Mesenchymal stem cell (in vitro differentiated cells and primary cell): Measurements from ENCODE around the gene ANXA5.

Source experiments
- DNase-seq: peaks from one replicate; pipeline ENCODE4 v3.0.0-alpha.2; 2013
- H2AFZ ChIP-seq: one replicate; pipeline ENCODE4 v1.6.1; 2013; ENCODE audit warnings: low read depth, mild to moderate bottlenecking, control low read depth, inconsistent platforms, low read length, moderate library complexity
- H2AK5ac ChIP-seq: 2 replicates; pipeline ENCODE4 v1.6.1; 2013; ENCODE audit warnings: low read length, moderate library complexity, mild to moderate bottlenecking, inconsistent platforms; ENCODE audit not compliant: severe bottlenecking
- H2BK120ac ChIP-seq: one replicate; pipeline ENCODE4 v1.6.1; 2013; ENCODE audit warnings: low read depth, mild to moderate bottlenecking, inconsistent platforms, low read length, moderate library complexity
- H2BK12ac ChIP-seq, 2 experiments: one replicate each; pipeline ENCODE4 v1.6.1; 2013; ENCODE audit warnings: inconsistent platforms in 2 of 2, low read length in 2 of 2, mild to moderate bottlenecking in 2 of 2, moderate library complexity in 2 of 2, control low read depth in 1 of 2
- H2BK15ac ChIP-seq: one replicate; pipeline ENCODE4 v1.6.1; 2013; ENCODE audit warnings: mild to moderate bottlenecking, low read depth, inconsistent platforms; ENCODE audit not compliant: poor library complexity, severe bottlenecking
- H2BK5ac ChIP-seq: 2 replicates; pipeline ENCODE4 v1.6.1; 2013; ENCODE audit warnings: low read depth, mild to moderate bottlenecking, low read length, control low read depth, inconsistent platforms; ENCODE audit not compliant: poor library complexity, severe bottlenecking
- H3K14ac ChIP-seq, 2 experiments: one replicate each; pipeline ENCODE4 v1.6.1; 2013; ENCODE audit warnings: inconsistent platforms in 2 of 2, low read length in 2 of 2, control low read depth in 1 of 2, mild to moderate bottlenecking in 1 of 2, moderate library complexity in 1 of 2
- H3K18ac ChIP-seq, 2 experiments: one replicate each; pipeline ENCODE4 v1.6.1; 2013; ENCODE audit warnings: inconsistent platforms in 2 of 2, low read length in 2 of 2, control low read depth in 1 of 2, low read depth in 1 of 2, mild to moderate bottlenecking in 1 of 2
- H3K23ac ChIP-seq, 2 experiments: one replicate each; pipeline ENCODE4 v1.6.1; 2013; ENCODE audit warnings: inconsistent platforms in 2 of 2, low read length in 2 of 2, mild to moderate bottlenecking in 2 of 2, moderate library complexity in 2 of 2, control low read depth in 1 of 2
- H3K27ac ChIP-seq: 2 replicates; pipeline ENCODE4 v1.5.1; 2013; ENCODE audit warnings: mild to moderate bottlenecking, moderate library complexity, low read length, control low read depth, inconsistent platforms; ENCODE audit not compliant: poor library complexity, severe bottlenecking
- H3K27me3 ChIP-seq, 2 experiments: 2 replicates each; pipeline versions ENCODE4 v1.6.1 to v1.7.0; 2013; ENCODE audit warnings: low read length in 2 of 2, mild to moderate bottlenecking in 2 of 2, moderate library complexity in 2 of 2, control low read depth in 1 of 2, inconsistent platforms in 1 of 2; ENCODE audit not compliant: control insufficient read depth in 1 of 2, insufficient read depth in 1 of 2
- H3K36me3 ChIP-seq, 2 experiments: 2 replicates each; pipeline versions ENCODE4 v1.6.1 to v1.7.0; 2013; ENCODE audit warnings: low read length in 2 of 2, control low read depth in 1 of 2, inconsistent platforms in 1 of 2, low read depth in 1 of 2, mild to moderate bottlenecking in 1 of 2; ENCODE audit not compliant: insufficient read depth in 2 of 2, control insufficient read depth in 1 of 2
- H3K4ac ChIP-seq, 2 experiments: one replicate each; pipeline ENCODE4 v1.6.1; 2013; ENCODE audit warnings: inconsistent platforms in 2 of 2, low read length in 2 of 2, mild to moderate bottlenecking in 2 of 2, moderate library complexity in 2 of 2, control low read depth in 1 of 2, low read depth in 1 of 2
- H3K4me1 ChIP-seq: 2 replicates; pipeline ENCODE4 v1.6.1; 2013; ENCODE audit warnings: low read depth, low read length, control low read depth; ENCODE audit not compliant: control insufficient read depth, insufficient read depth
- H3K4me2 ChIP-seq: 2 replicates; pipeline ENCODE4 v1.6.1; 2013; ENCODE audit warnings: low read length, mild to moderate bottlenecking, inconsistent platforms; ENCODE audit not compliant: poor library complexity, severe bottlenecking
- H3K4me3 ChIP-seq, 2 experiments: 2 replicates each; pipeline versions ENCODE4 v1.5.1 to v1.7.0; 2013; ENCODE audit warnings: low read length in 2 of 2, mild to moderate bottlenecking in 2 of 2, control low read depth in 1 of 2, low read depth in 1 of 2; ENCODE audit not compliant: insufficient read depth in 1 of 2
- H3K79me1 ChIP-seq: replicated peaks from 2 replicates; pipeline ENCODE4 v1.6.1; 2013; ENCODE audit warnings: mild to moderate bottlenecking, control low read depth, low read length, inconsistent platforms; ENCODE audit not compliant: poor library complexity, severe bottlenecking
- H3K9ac ChIP-seq: 2 replicates; pipeline ENCODE4 v1.7.0; 2013; ENCODE audit warnings: mild to moderate bottlenecking, low read length, moderate library complexity
- H3K9me3 ChIP-seq: 2 replicates; pipeline ENCODE4 v1.7.0; 2013; ENCODE audit warnings: mild to moderate bottlenecking, low read length; ENCODE audit not compliant: control insufficient read depth
- H4K8ac ChIP-seq: one replicate; pipeline ENCODE4 v1.6.1; 2013; ENCODE audit warnings: inconsistent platforms, mild to moderate bottlenecking, low read length, moderate library complexity
- H4K91ac ChIP-seq: one replicate; pipeline ENCODE4 v1.6.1; 2013; ENCODE audit warnings: mild to moderate bottlenecking, low read length, inconsistent platforms
- WGBS: methylation state at CpG from one replicate; pipeline ENCODE4 v1.1.7; 2013; ENCODE audit warnings: mixed read lengths; 5-methylcytosine and 5-hydroxymethylcytosine counted together

Gene ANXA5

DNA sequence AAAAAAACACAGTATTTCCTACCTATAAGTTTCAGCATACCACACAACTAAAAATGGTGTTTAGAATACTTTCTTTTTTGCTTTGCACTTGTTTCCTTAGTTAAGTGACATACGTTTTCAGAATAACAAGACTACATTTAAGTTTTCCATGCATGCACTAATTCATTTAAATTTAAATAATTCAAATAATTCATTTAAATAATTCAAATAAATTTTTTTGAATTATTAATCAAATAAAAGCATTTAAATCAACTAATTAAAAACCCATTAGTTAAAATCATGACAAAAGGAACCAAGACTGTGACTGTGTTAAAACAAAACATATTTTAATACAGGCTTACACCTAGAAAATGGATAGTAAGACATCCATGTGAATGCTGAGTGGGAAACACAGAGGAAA is 12.8 kb downstream of the ANXA5 start:
- Histone ChIP-seq H3K36me3 (peaks cover 13 to 93% of the 10 kb centered on the region in 2 experiments), H2BK120ac (no peak overlapping the region), H4K91ac (no peak overlapping the region), H2AFZ (no peak overlapping the region), H3K18ac (no peak overlapping the region), H3K4ac (no peak overlapping the region), H4K8ac (no peak overlapping the region), H3K14ac (no peak overlapping the region), H2BK5ac (no peak overlapping the region), H2BK15ac (no peak overlapping the region), H3K27ac (no peak overlapping the region), H3K9me3 (no peaks in the 10 kb centered on the region), H2BK12ac (no peak overlapping the region), H3K4me3 (no peak overlapping the region), H3K27me3 (no peaks in the 10 kb centered on the region), H3K4me2 (no peak overlapping the region), H3K23ac (no peak overlapping the region), H2AK5ac (no peak overlapping the region), H3K9ac (peak overlapping the region; percentile 50), H3K79me1 (peaks cover 3% of the 10 kb centered on the region), H3K4me1 (peaks cover 9% of the 10 kb centered on the region)
- WGBS: no CpG with 5 or more reads among the region's 1 CpG
- DNase-seq: no peak

DNA sequence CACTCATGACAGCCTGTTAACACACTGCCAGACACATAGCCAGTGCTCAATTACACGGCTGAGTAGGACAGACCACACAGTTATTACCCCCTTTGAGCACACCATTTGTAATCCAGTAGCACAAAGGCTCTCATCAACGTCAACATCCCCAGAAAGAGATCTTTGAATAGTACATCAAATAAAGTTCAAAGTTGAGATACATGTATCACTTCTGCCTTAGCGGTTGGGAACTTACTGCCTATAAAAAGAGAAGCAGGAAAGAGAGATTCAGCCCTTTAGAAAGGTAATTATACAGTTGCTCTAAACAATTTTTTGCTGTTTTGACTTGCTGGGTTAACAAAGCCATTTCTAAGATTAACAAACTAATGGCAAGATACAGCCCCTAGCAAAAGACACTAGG is 16.2 kb downstream of the ANXA5 start:
- peaks cover 11 to 99% of the 10 kb centered on the region in 2 experiments for H3K36me3 ChIP-seq

DNA sequence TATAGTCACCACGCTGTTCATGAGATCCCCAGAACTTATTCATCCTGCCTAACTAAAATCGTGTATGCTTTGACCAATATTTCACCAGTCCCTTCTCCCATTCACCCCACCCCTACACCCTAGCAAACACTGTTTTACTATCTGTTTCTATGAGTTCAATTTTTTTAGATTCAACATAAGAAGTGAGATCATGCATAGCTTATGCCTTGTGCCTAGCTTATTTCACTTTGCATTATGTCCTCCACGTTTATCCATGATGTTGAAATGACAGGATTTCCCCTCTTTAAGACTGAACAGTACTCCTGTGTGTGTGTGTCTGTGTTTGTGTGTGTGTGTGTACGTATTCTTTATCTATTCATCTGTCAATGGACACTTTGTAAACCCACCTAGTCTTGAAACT is 16.8 kb downstream of the ANXA5 start:
- H3K18ac ChIP-seq: no peak overlapping the region
- H2BK120ac ChIP-seq: no peak overlapping the region
- peaks cover 2% of the 10 kb centered on the region for H3K79me1 ChIP-seq
- no peaks in the 10 kb centered on the region for H3K27me3 ChIP-seq
- peak; percentile 36 for DNase-seq
- H2BK5ac ChIP-seq: no peak overlapping the region
- peak overlapping the region; percentile 1 for H3K9ac ChIP-seq
- no peak overlapping the region for H3K14ac ChIP-seq
- no peaks in the 10 kb centered on the region for H3K9me3 ChIP-seq
- H2BK15ac ChIP-seq: no peak overlapping the region
- no peak overlapping the region for H2BK12ac ChIP-seq
- H3K4me1 ChIP-seq: peaks cover 10% of the 10 kb centered on the region
- WGBS: 94% methylated on average over 2 of the region's 4 CpGs
- H3K23ac ChIP-seq: no peak overlapping the region
- H3K4me2 ChIP-seq: no peak overlapping the region
- no peak overlapping the region for H3K4ac ChIP-seq
- no peak overlapping the region for H2AK5ac ChIP-seq
- H3K36me3 ChIP-seq: peaks cover 10 to 99% of the 10 kb centered on the region in 2 experiments
- H3K27ac ChIP-seq: peak overlapping the region; percentile 42
- H2AFZ ChIP-seq: no peak overlapping the region
- H4K91ac ChIP-seq: no peak overlapping the region
- no peak overlapping the region for H4K8ac ChIP-seq
- no peak overlapping the region for H3K4me3 ChIP-seq

More for the DNA sequence above, 16.2 kb downstream of the ANXA5 start:
- H3K9me3 ChIP-seq: no peaks in the 10 kb centered on the region
- peak overlapping the region; percentile 10 for H3K9ac ChIP-seq
- H4K8ac ChIP-seq: no peak overlapping the region
- H2BK120ac ChIP-seq: no peak overlapping the region
- H3K4me2 ChIP-seq: no peak overlapping the region
- H2AK5ac ChIP-seq: no peak overlapping the region
- H3K23ac ChIP-seq: no peak overlapping the region
- 100% methylated on average over 1 of the region's 3 CpGs for WGBS
- no peak overlapping the region for H2BK5ac ChIP-seq
- no peak overlapping the region for H3K27ac ChIP-seq
- peaks cover 9% of the 10 kb centered on the region for H3K4me1 ChIP-seq
- H4K91ac ChIP-seq: no peak overlapping the region
- no peak overlapping the region for H3K4ac ChIP-seq
- H2BK15ac ChIP-seq: no peak overlapping the region
- H3K18ac ChIP-seq: no peak overlapping the region
- peaks cover 4% of the 10 kb centered on the region for H3K79me1 ChIP-seq
- no peaks in the 10 kb centered on the region for H3K27me3 ChIP-seq
- DNase-seq: no peak
- no peak overlapping the region for H3K4me3 ChIP-seq
- H2AFZ ChIP-seq: no peak overlapping the region
- H3K14ac ChIP-seq: no peak overlapping the region
- no peak overlapping the region for H2BK12ac ChIP-seq

GRCh38 chr4:121679267-121679666 is 17.5 kb downstream of the ANXA5 start:
- no peak overlapping the region for H3K9ac ChIP-seq
- no peak overlapping the region for H4K91ac ChIP-seq
- no peak overlapping the region for H2AK5ac ChIP-seq
- peaks cover 10% of the 10 kb centered on the region for H3K4me1 ChIP-seq
- no peak overlapping the region for H2BK15ac ChIP-seq
- no peak for DNase-seq
- peaks cover 6 to 100% of the 10 kb centered on the region in 2 experiments for H3K36me3 ChIP-seq
- H3K4me2 ChIP-seq: no peak overlapping the region
- no peak overlapping the region for H3K4me3 ChIP-seq
- H3K23ac ChIP-seq: no peak overlapping the region
- peak overlapping the region; percentile 63 for H3K27ac ChIP-seq
- WGBS: 96% methylated on average over 3 of the region's 3 CpGs
- no peak overlapping the region for H4K8ac ChIP-seq
- H3K18ac ChIP-seq: no peak overlapping the region
- no peak overlapping the region for H3K4ac ChIP-seq
- H2BK5ac ChIP-seq: no peak overlapping the region
- H3K9me3 ChIP-seq: no peaks in the 10 kb centered on the region
- H2AFZ ChIP-seq: no peak overlapping the region
- H2BK12ac ChIP-seq: no peak overlapping the region
- H3K27me3 ChIP-seq: no peaks in the 10 kb centered on the region
- H3K14ac ChIP-seq: no peak overlapping the region
- H2BK120ac ChIP-seq: no peak overlapping the region
- H3K79me1 ChIP-seq: peaks cover 2% of the 10 kb centered on the region
